Measurements from ENCODE around the gene ARHGEF6. TPM values are rescaled to one million over a fixed set of nuclear protein-coding genes. Genes with fewer than 3 reads are reported as not detected.

The ARHGEF6 gene
- total and polyA plus RNA-seq, 4 donors: 7.9 to 37.6 (median 19.1) TPM

- DNase-seq (no peak), ATAC-seq (ENCODE audit: low FRiP score) (no peak)
- Histone ChIP-seq H3K27me3 (ENCODE audit: control insufficient read depth in 1 of 2, insufficient read depth in 2 of 2, low read length in 1 of 2) (no peaks in the 10 kb centered on the region), H3K36me3 (ENCODE audit: control insufficient read depth in 1 of 2, insufficient read depth in 2 of 2, low read length in 1 of 2) (no peaks in the 10 kb centered on the region), H3K27ac (ENCODE audit: low read depth in 1 of 2, low read length in 2 of 2) (no peak overlapping the region), H3K4me3 (ENCODE audit: low read length in 2 of 2) (no peak overlapping the region), H3K9me3 (ENCODE audit: control insufficient read depth, low read length) (no peaks in the 10 kb centered on the region), H3K4me1 (ENCODE audit: control insufficient read depth in 1 of 2, insufficient read depth in 2 of 2, low read length in 2 of 2) (no peaks in the 10 kb centered on the region)
- WGBS, 2 donors: 71 to 79% methylated on average over 8 of the region's 8 CpGs
- intact Hi-C loops (cut with DNase I): no loop called here
Measured at GRCh38 chrX:136747003-136747986, 33.4 kb downstream of the ARHGEF6 start.

- no peaks in the 10 kb centered on the region for H3K36me3 ChIP-seq (ENCODE audit: control insufficient read depth in 1 of 2, insufficient read depth in 2 of 2, low read length in 1 of 2)
- intact Hi-C loops (cut with DNase I): no loop called here
- whole genome bisulfite sequencing, 2 donors: 29 to 47% methylated on average over 7 of the region's 7 CpGs
- no peaks in the 10 kb centered on the region for H3K4me1 ChIP-seq (ENCODE audit: control insufficient read depth in 1 of 2, insufficient read depth in 2 of 2, low read length in 2 of 2)
- no peak overlapping the region for H3K4me3 ChIP-seq (ENCODE audit: low read length in 2 of 2)
- no peaks in the 10 kb centered on the region for H3K9me3 ChIP-seq (ENCODE audit: control insufficient read depth, low read length)
- no peaks in the 10 kb centered on the region for H3K27me3 ChIP-seq (ENCODE audit: control insufficient read depth in 1 of 2, insufficient read depth in 2 of 2, low read length in 1 of 2)
- ATAC-seq (ENCODE audit: low FRiP score) (no peak), DNase-seq (no peak)
- no peak overlapping the region for H3K27ac ChIP-seq (ENCODE audit: low read depth in 1 of 2, low read length in 2 of 2)
Measured at GRCh38 chrX:136745215-136746173, 35.2 kb downstream of the ARHGEF6 start.

- intact Hi-C loops (cut with DNase I): no loop called here
Measured at GRCh38 chrX:136742721-136743379, 37.9 kb downstream of the ARHGEF6 start.

GRCh38 chrX:136738049-136738729 lies 42.5 kb downstream of the ARHGEF6 start:
- no peak overlapping the region for H3K27ac ChIP-seq (ENCODE audit: low read depth in 1 of 2, low read length in 2 of 2)
- H3K36me3 ChIP-seq (ENCODE audit: control insufficient read depth in 1 of 2, insufficient read depth in 2 of 2, low read length in 1 of 2): no peaks in the 10 kb centered on the region
- ATAC-seq (ENCODE audit: low FRiP score) (no peak), DNase-seq (no peak)
- 78 to 93% methylated on average over 4 of the region's 4 CpGs for WGBS, 2 donors
- H3K27me3 ChIP-seq (ENCODE audit: control insufficient read depth in 1 of 2, insufficient read depth in 2 of 2, low read length in 1 of 2): no peaks in the 10 kb centered on the region
- H3K4me3 ChIP-seq (ENCODE audit: low read length in 2 of 2): no peak overlapping the region
- H3K4me1 ChIP-seq (ENCODE audit: control insufficient read depth in 1 of 2, insufficient read depth in 2 of 2, low read length in 2 of 2): no peaks in the 10 kb centered on the region
- intact Hi-C loops (cut with DNase I): no loop called here
- no peaks in the 10 kb centered on the region for H3K9me3 ChIP-seq (ENCODE audit: control insufficient read depth, low read length)

More at GRCh38 chrX:136742721-136743379, 37.9 kb downstream of the ARHGEF6 start:
- Histone ChIP-seq H3K9me3 (ENCODE audit: control insufficient read depth, low read length) (no peaks in the 10 kb centered on the region), H3K27ac (ENCODE audit: low read depth in 1 of 2, low read length in 2 of 2) (no peak overlapping the region), H3K27me3 (ENCODE audit: control insufficient read depth in 1 of 2, insufficient read depth in 2 of 2, low read length in 1 of 2) (no peaks in the 10 kb centered on the region), H3K4me3 (ENCODE audit: low read length in 2 of 2) (no peak overlapping the region), H3K36me3 (ENCODE audit: control insufficient read depth in 1 of 2, insufficient read depth in 2 of 2, low read length in 1 of 2) (no peaks in the 10 kb centered on the region), H3K4me1 (ENCODE audit: control insufficient read depth in 1 of 2, insufficient read depth in 2 of 2, low read length in 2 of 2) (no peaks in the 10 kb centered on the region)
- WGBS, 2 donors: 75 to 88% methylated on average over 7 of the region's 7 CpGs
- ATAC-seq (ENCODE audit: low FRiP score) (no peak), DNase-seq (no peak)

DNA sequence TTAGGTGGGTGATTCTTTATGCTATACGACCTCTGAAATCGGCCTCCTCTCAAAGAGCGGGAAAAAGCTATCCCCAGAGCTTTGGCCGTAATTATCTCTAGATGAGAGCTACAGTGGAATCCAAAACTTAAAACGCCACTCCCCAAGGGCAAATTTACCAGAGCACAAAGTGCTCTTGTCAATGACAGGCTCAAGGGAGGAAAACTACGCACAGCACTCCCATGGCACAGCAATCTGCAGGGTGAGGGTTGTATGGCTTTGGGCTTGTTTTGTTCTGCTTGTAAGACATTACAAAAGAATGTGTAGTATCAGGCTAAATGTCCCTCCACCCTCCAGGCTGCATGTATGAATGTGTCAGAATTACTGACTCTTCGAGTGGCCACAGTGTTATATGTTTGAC lies 44.0 kb downstream of the ARHGEF6 start:
- DNase-seq (no peak), ATAC-seq (ENCODE audit: low FRiP score) (no peak)
- Histone ChIP-seq H3K4me3 (ENCODE audit: low read length in 2 of 2) (no peak overlapping the region), H3K36me3 (ENCODE audit: control insufficient read depth in 1 of 2, insufficient read depth in 2 of 2, low read length in 1 of 2) (no peaks in the 10 kb centered on the region), H3K27ac (ENCODE audit: low read depth in 1 of 2, low read length in 2 of 2) (no peak overlapping the region), H3K9me3 (ENCODE audit: control insufficient read depth, low read length) (no peaks in the 10 kb centered on the region), H3K4me1 (ENCODE audit: control insufficient read depth in 1 of 2, insufficient read depth in 2 of 2, low read length in 2 of 2) (no peaks in the 10 kb centered on the region), H3K27me3 (ENCODE audit: control insufficient read depth in 1 of 2, insufficient read depth in 2 of 2, low read length in 1 of 2) (no peaks in the 10 kb centered on the region)
- intact Hi-C loops (cut with DNase I): no loop called here
- 79 to 92% methylated on average over 7 of the region's 7 CpGs for WGBS, 2 donors

GRCh38 chrX:136735601-136736000 lies 45.1 kb downstream of the ARHGEF6 start:
- WGBS, 2 donors: 75 to 92% methylated on average over 1 of the region's 1 CpG

GRCh38 chrX:136733613-136734012 lies 47.1 kb downstream of the ARHGEF6 start:
- Histone ChIP-seq H3K27me3 (ENCODE audit: control insufficient read depth in 1 of 2, insufficient read depth in 2 of 2, low read length in 1 of 2) (no peaks in the 10 kb centered on the region), H3K27ac (ENCODE audit: low read depth in 1 of 2, low read length in 2 of 2) (no peak overlapping the region), H3K36me3 (ENCODE audit: control insufficient read depth in 1 of 2, insufficient read depth in 2 of 2, low read length in 1 of 2) (no peaks in the 10 kb centered on the region), H3K4me1 (ENCODE audit: control insufficient read depth in 1 of 2, insufficient read depth in 2 of 2, low read length in 2 of 2) (no peaks in the 10 kb centered on the region), H3K4me3 (ENCODE audit: low read length in 2 of 2) (no peak overlapping the region), H3K9me3 (ENCODE audit: control insufficient read depth, low read length) (no peaks in the 10 kb centered on the region)
- DNase-seq (no peak), ATAC-seq (ENCODE audit: low FRiP score) (no peak)
- intact Hi-C loops (cut with DNase I): no loop called here
- WGBS, 2 donors: 74 to 94% methylated on average over 3 of the region's 3 CpGs

More at GRCh38 chrX:136735601-136736000, 45.1 kb downstream of the ARHGEF6 start:
- no peak for ATAC-seq (ENCODE audit: low FRiP score)
- no peak overlapping the region for H3K4me3 ChIP-seq (ENCODE audit: low read length in 2 of 2)
- H3K27ac ChIP-seq (ENCODE audit: low read depth in 1 of 2, low read length in 2 of 2): no peak overlapping the region
- no peaks in the 10 kb centered on the region for H3K27me3 ChIP-seq (ENCODE audit: control insufficient read depth in 1 of 2, insufficient read depth in 2 of 2, low read length in 1 of 2)
- H3K4me1 ChIP-seq (ENCODE audit: control insufficient read depth in 1 of 2, insufficient read depth in 2 of 2, low read length in 2 of 2): no peaks in the 10 kb centered on the region
- no peak for DNase-seq
- H3K36me3 ChIP-seq (ENCODE audit: control insufficient read depth in 1 of 2, insufficient read depth in 2 of 2, low read length in 1 of 2): no peaks in the 10 kb centered on the region
- intact Hi-C loops (cut with DNase I): no loop called here
- H3K9me3 ChIP-seq (ENCODE audit: control insufficient read depth, low read length): no peaks in the 10 kb centered on the region

DNA sequence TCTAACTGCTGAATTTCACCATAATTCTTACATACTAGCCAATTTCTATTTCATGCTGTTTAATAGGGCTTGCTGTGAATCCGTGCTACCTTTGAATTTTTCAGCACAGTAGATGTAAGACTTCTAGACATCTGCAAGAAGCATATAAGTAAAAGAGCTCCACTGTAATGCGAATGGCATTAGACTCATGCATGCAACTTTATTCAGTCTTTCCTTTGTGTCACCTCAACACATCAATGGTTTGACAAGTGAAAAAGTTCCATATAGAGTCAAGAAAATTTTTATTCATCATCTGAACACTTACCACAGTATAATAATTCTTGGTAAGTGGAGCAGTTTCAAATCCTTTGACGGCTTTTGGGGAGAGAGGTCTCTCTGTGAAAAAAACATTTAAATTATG lies 48.9 kb downstream of the ARHGEF6 start:
- H3K27ac ChIP-seq (ENCODE audit: low read depth in 1 of 2, low read length in 2 of 2): no peak overlapping the region
- intact Hi-C loops (cut with DNase I): no loop called here
- no peak overlapping the region for H3K4me3 ChIP-seq (ENCODE audit: low read length in 2 of 2)
- H3K36me3 ChIP-seq (ENCODE audit: control insufficient read depth in 1 of 2, insufficient read depth in 2 of 2, low read length in 1 of 2): no peaks in the 10 kb centered on the region
- no peaks in the 10 kb centered on the region for H3K9me3 ChIP-seq (ENCODE audit: control insufficient read depth, low read length)
- no peak for ATAC-seq (ENCODE audit: low FRiP score)
- H3K27me3 ChIP-seq (ENCODE audit: control insufficient read depth in 1 of 2, insufficient read depth in 2 of 2, low read length in 1 of 2): no peaks in the 10 kb centered on the region
- H3K4me1 ChIP-seq (ENCODE audit: control insufficient read depth in 1 of 2, insufficient read depth in 2 of 2, low read length in 2 of 2): no peaks in the 10 kb centered on the region
- DNase-seq: no peak
- WGBS, 2 donors: 72 to 85% methylated on average over 3 of the region's 3 CpGs

Data from aorta (tissue), 5 donors.